Measurements from ENCODE around the gene ECT2L.

ECT2L gene

DNA sequence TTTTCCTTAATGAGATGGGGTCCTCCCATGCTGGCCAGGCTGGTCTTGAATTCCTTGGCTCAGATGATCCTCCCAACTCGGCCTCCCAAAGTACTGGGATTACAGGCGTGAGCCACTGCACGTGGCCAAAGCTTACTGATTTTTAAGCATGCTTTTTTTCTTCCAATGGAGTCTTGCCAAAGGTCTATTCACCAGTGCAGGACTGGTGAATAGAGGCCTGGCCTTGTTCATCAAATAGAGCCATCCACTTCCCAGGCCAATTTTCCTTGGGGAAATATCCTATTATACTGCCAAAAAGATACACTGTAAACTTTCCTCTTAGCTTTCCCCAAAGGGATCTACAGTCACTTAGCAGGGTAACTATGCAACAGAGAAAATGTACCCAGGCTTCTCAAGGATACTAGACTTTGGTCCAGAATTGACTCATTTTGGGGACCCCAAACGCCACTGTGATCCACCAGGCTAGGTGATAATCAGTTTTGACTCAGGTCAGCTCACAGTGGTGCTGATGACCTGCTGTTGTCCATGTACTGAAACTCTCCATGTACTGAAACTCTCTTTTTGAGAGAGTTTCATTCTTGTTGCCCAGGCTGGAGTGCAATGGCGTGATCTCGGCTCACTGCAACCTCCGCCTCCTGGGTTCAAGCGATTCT, 100.3 kb downstream of the ECT2L start:
- H3K4me1 ChIP-seq (ENCODE audit: control insufficient read depth, insufficient read depth, low read length): no peaks in the 10 kb centered on the region
- H3K36me3 ChIP-seq (ENCODE audit: control insufficient read depth in 2 of 2, insufficient read depth in 2 of 2, low read length in 2 of 2): peaks cover 6 to 7% of the 10 kb centered on the region in 2 donors
- no peaks in the 10 kb centered on the region for H3K27me3 ChIP-seq (ENCODE audit: control insufficient read depth in 1 of 2, insufficient read depth in 2 of 2, low read length in 2 of 2)
- H3K4me3 ChIP-seq (ENCODE audit: low read length in 2 of 2): no peak overlapping the region
- no peak overlapping the region for H3K27ac ChIP-seq (ENCODE audit: low read length)
- no peaks in the 10 kb centered on the region for H3K9me3 ChIP-seq (ENCODE audit: control insufficient read depth in 2 of 2, low read length in 2 of 2)
- H3K9ac ChIP-seq (ENCODE audit: low read length in 2 of 2): no peak overlapping the region

GRCh38 chr6:138897031-138897430, 101.1 kb downstream of the ECT2L start:
- H3K36me3 ChIP-seq (ENCODE audit: control insufficient read depth in 2 of 2, insufficient read depth in 2 of 2, low read length in 2 of 2): peaks cover 7 to 10% of the 10 kb centered on the region in 2 donors
- H3K27ac ChIP-seq (ENCODE audit: low read length): no peak overlapping the region
- no peaks in the 10 kb centered on the region for H3K27me3 ChIP-seq (ENCODE audit: control insufficient read depth in 1 of 2, insufficient read depth in 2 of 2, low read length in 2 of 2)
- H3K9me3 ChIP-seq (ENCODE audit: control insufficient read depth in 2 of 2, low read length in 2 of 2): no peaks in the 10 kb centered on the region
- no peak overlapping the region for H3K4me3 ChIP-seq (ENCODE audit: low read length in 2 of 2)
- H3K4me1 ChIP-seq (ENCODE audit: control insufficient read depth, insufficient read depth, low read length): no peaks in the 10 kb centered on the region
- no peak overlapping the region for H3K9ac ChIP-seq (ENCODE audit: low read length in 2 of 2)

DNA sequence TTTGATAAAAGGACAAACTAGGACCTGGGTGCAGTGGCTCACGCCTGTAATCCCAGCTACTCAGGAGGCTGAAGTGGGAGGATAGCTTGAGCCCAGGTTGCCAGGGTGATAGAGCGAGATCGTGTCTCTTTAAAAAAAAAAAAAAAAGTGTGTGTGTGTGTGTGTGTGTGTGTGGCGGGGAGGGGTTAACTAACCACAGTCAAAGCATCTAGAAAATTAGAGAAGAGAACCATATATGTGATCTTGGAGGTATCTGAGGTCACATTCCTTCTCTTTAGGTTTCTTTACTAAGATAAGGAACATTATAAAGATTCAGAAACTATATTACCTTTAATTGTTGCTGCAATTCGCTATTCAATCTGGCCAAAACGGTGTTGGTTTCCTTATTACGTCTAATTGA, 111.3 kb downstream of the ECT2L start:
- Histone ChIP-seq H3K9ac (ENCODE audit: low read length in 2 of 2) (no peak overlapping the region), H3K9me3 (ENCODE audit: control insufficient read depth in 2 of 2, low read length in 2 of 2) (no peaks in the 10 kb centered on the region), H3K4me3 (ENCODE audit: low read length in 2 of 2) (no peak overlapping the region), H3K27ac (ENCODE audit: low read length) (no peak overlapping the region), H3K27me3 (ENCODE audit: control insufficient read depth in 1 of 2, insufficient read depth in 2 of 2, low read length in 2 of 2) (no peaks in the 10 kb centered on the region), H3K36me3 (ENCODE audit: control insufficient read depth in 2 of 2, insufficient read depth in 2 of 2, low read length in 2 of 2) (peaks cover 22 to 44% of the 10 kb centered on the region in 2 donors), H3K4me1 (ENCODE audit: control insufficient read depth, insufficient read depth, low read length) (no peaks in the 10 kb centered on the region)

DNA sequence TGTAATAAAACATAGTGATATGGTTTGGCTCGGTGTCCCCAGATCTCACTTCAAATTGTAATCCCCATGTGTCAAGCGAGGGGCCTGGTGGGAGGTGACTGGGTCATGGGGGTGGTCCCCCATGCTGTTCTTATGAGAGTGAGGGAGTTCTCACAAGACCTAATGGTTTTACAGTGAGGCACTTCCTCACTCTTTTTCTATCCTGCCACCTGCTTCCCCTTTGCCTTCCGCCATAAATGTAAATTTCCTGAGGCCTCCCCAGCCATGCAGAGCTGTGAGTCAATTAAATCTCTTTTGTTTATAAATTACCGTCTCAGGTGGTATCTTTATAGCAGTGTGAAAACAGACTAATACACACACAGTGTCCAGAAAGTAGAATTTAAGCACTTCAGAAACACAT, 113.6 kb downstream of the ECT2L start:
- Histone ChIP-seq H3K27ac (ENCODE audit: low read length) (no peak overlapping the region), H3K9ac (ENCODE audit: low read length in 2 of 2) (no peak overlapping the region), H3K4me1 (ENCODE audit: control insufficient read depth, insufficient read depth, low read length) (no peaks in the 10 kb centered on the region), H3K27me3 (ENCODE audit: control insufficient read depth in 1 of 2, insufficient read depth in 2 of 2, low read length in 2 of 2) (no peaks in the 10 kb centered on the region), H3K4me3 (ENCODE audit: low read length in 2 of 2) (no peak overlapping the region), H3K36me3 (ENCODE audit: control insufficient read depth in 2 of 2, insufficient read depth in 2 of 2, low read length in 2 of 2) (peaks cover 38 to 62% of the 10 kb centered on the region in 2 donors), H3K9me3 (ENCODE audit: control insufficient read depth in 2 of 2, low read length in 2 of 2) (no peaks in the 10 kb centered on the region)

GRCh38 chr6:138909975-138910374, 114.1 kb downstream of the ECT2L start:
- H3K27me3 ChIP-seq (ENCODE audit: control insufficient read depth in 1 of 2, insufficient read depth in 2 of 2, low read length in 2 of 2): no peaks in the 10 kb centered on the region
- H3K36me3 ChIP-seq (ENCODE audit: control insufficient read depth in 2 of 2, insufficient read depth in 2 of 2, low read length in 2 of 2): peaks cover 38 to 61% of the 10 kb centered on the region in 2 donors
- H3K4me3 ChIP-seq (ENCODE audit: low read length in 2 of 2): no peak overlapping the region

DNA sequence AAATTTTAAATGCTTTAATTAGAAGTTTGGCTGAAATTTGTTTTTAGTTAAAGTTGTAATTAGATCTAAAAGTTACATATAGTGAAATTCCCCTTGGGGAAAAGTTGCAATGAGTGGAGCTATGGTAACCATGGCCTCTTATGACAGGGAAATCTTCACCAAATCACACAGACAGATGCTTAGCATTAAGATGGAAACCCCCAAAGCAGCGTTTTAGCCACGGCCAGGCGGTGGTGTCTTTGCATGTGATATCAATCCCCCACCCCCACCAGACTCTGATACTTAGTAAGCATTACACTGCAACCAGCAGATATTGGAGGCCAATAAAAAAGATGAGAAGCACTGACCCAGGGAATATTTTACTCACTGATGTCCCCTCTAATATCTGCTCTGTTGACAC, 116.4 kb downstream of the ECT2L start:
- Histone ChIP-seq H3K4me1 (ENCODE audit: control insufficient read depth, insufficient read depth, low read length) (no peaks in the 10 kb centered on the region), H3K36me3 (ENCODE audit: control insufficient read depth in 2 of 2, insufficient read depth in 2 of 2, low read length in 2 of 2) (peaks cover 34 to 46% of the 10 kb centered on the region in 2 donors), H3K27me3 (ENCODE audit: control insufficient read depth in 1 of 2, insufficient read depth in 2 of 2, low read length in 2 of 2) (no peaks in the 10 kb centered on the region), H3K9ac (ENCODE audit: low read length in 2 of 2) (no peak overlapping the region), H3K27ac (ENCODE audit: low read length) (no peak overlapping the region), H3K9me3 (ENCODE audit: control insufficient read depth in 2 of 2, low read length in 2 of 2) (no peaks in the 10 kb centered on the region), H3K4me3 (ENCODE audit: low read length in 2 of 2) (no peak overlapping the region)

More at GRCh38 chr6:138909975-138910374, 114.1 kb downstream of the ECT2L start:
- no peak overlapping the region for H3K9ac ChIP-seq (ENCODE audit: low read length in 2 of 2)
- no peak overlapping the region for H3K27ac ChIP-seq (ENCODE audit: low read length)
- H3K4me1 ChIP-seq (ENCODE audit: control insufficient read depth, insufficient read depth, low read length): no peaks in the 10 kb centered on the region
- H3K9me3 ChIP-seq (ENCODE audit: control insufficient read depth in 2 of 2, low read length in 2 of 2): no peaks in the 10 kb centered on the region

DNA sequence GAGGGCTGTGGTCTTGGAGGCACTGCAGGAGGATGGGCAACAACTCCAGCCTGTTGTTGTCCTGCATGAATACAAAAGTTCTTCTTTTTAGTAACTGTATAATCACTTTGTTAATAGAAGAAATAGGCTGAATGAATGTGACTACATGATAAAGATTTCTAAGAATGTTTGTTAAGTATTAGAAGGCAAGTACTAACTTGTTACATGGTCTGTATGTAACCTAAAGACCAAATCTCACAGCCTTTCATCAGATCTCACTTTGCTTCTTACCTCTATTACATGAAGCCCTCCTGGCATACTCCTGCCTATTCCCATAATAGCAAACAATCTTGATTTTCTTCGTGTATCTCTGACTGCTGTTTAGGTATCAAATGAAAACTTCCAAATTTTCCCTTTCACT, 118.8 kb downstream of the ECT2L start:
- no peak overlapping the region for H3K9ac ChIP-seq (ENCODE audit: low read length in 2 of 2)
- no peaks in the 10 kb centered on the region for H3K4me1 ChIP-seq (ENCODE audit: control insufficient read depth, insufficient read depth, low read length)
- no peaks in the 10 kb centered on the region for H3K9me3 ChIP-seq (ENCODE audit: control insufficient read depth in 2 of 2, low read length in 2 of 2)
- H3K36me3 ChIP-seq (ENCODE audit: control insufficient read depth in 2 of 2, insufficient read depth in 2 of 2, low read length in 2 of 2): peaks cover 40 to 43% of the 10 kb centered on the region in 2 donors
- no peak overlapping the region for H3K4me3 ChIP-seq (ENCODE audit: low read length in 2 of 2)
- no peaks in the 10 kb centered on the region for H3K27me3 ChIP-seq (ENCODE audit: control insufficient read depth in 1 of 2, insufficient read depth in 2 of 2, low read length in 2 of 2)
- H3K27ac ChIP-seq (ENCODE audit: low read length): no peak overlapping the region

GRCh38 chr6:138920906-138921305, 125.0 kb downstream of the ECT2L start:
- Histone ChIP-seq H3K9ac (ENCODE audit: low read length in 2 of 2) (no peak overlapping the region), H3K4me3 (ENCODE audit: low read length in 2 of 2) (no peak overlapping the region), H3K9me3 (ENCODE audit: control insufficient read depth in 2 of 2, low read length in 2 of 2) (no peaks in the 10 kb centered on the region), H3K27ac (ENCODE audit: low read length) (no peak overlapping the region), H3K27me3 (ENCODE audit: control insufficient read depth in 1 of 2, insufficient read depth in 2 of 2, low read length in 2 of 2) (no peaks in the 10 kb centered on the region), H3K4me1 (ENCODE audit: control insufficient read depth, insufficient read depth, low read length) (no peaks in the 10 kb centered on the region), H3K36me3 (ENCODE audit: control insufficient read depth in 2 of 2, insufficient read depth in 2 of 2, low read length in 2 of 2) (peaks cover 11 to 15% of the 10 kb centered on the region in 2 donors)

DNA sequence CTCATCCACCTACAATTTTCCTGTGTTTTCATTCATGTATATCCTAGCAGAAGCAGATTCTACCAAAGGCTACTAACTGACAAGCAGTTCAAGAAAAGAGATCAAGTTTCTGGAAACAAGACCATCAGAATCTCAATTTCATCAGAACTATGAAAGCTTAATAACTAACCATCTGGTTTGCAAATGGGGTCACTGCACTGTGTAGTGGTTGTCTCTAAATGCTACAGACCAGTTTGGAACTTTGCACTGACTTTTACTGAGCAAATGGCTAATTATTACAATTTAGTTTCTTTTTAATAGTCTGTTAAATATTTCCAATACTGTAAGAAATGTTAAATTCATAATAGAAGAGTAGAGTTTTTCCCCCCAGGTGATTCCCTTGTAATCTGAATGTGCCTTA, 127.7 kb downstream of the ECT2L start:
- no peaks in the 10 kb centered on the region for H3K4me1 ChIP-seq (ENCODE audit: control insufficient read depth, insufficient read depth, low read length)
- H3K9ac ChIP-seq (ENCODE audit: low read length in 2 of 2): no peak overlapping the region
- no peaks in the 10 kb centered on the region for H3K27me3 ChIP-seq (ENCODE audit: control insufficient read depth in 1 of 2, insufficient read depth in 2 of 2, low read length in 2 of 2)
- H3K4me3 ChIP-seq (ENCODE audit: low read length in 2 of 2): no peak overlapping the region
- H3K27ac ChIP-seq (ENCODE audit: low read length): no peak overlapping the region
- peaks cover 6 to 14% of the 10 kb centered on the region in 2 donors for H3K36me3 ChIP-seq (ENCODE audit: control insufficient read depth in 2 of 2, insufficient read depth in 2 of 2, low read length in 2 of 2)
- H3K9me3 ChIP-seq (ENCODE audit: control insufficient read depth in 2 of 2, low read length in 2 of 2): no peaks in the 10 kb centered on the region

- Histone ChIP-seq H3K27me3 (ENCODE audit: control insufficient read depth in 1 of 2, insufficient read depth in 2 of 2, low read length in 2 of 2) (no peaks in the 10 kb centered on the region), H3K4me1 (ENCODE audit: control insufficient read depth, insufficient read depth, low read length) (no peaks in the 10 kb centered on the region), H3K36me3 (ENCODE audit: control insufficient read depth in 2 of 2, insufficient read depth in 2 of 2, low read length in 2 of 2) (peaks cover 0 to 8% of the 10 kb centered on the region in 2 donors), H3K4me3 (ENCODE audit: low read length in 2 of 2) (no peak overlapping the region), H3K9me3 (ENCODE audit: control insufficient read depth in 2 of 2, low read length in 2 of 2) (no peaks in the 10 kb centered on the region), H3K27ac (ENCODE audit: low read length) (no peak overlapping the region), H3K9ac (ENCODE audit: low read length in 2 of 2) (no peak overlapping the region)
Observed at GRCh38 chr6:138925806-138926205, 129.9 kb downstream of the ECT2L start.

- Histone ChIP-seq H3K4me3 (ENCODE audit: low read length in 2 of 2) (no peak overlapping the region), H3K27me3 (ENCODE audit: control insufficient read depth in 1 of 2, insufficient read depth in 2 of 2, low read length in 2 of 2) (no peaks in the 10 kb centered on the region), H3K27ac (ENCODE audit: low read length) (no peak overlapping the region), H3K36me3 (ENCODE audit: control insufficient read depth in 2 of 2, insufficient read depth in 2 of 2, low read length in 2 of 2) (peaks cover 0 to 8% of the 10 kb centered on the region in 2 donors), H3K9me3 (ENCODE audit: control insufficient read depth in 2 of 2, low read length in 2 of 2) (no peaks in the 10 kb centered on the region), H3K9ac (ENCODE audit: low read length in 2 of 2) (no peak overlapping the region), H3K4me1 (ENCODE audit: control insufficient read depth, insufficient read depth, low read length) (no peaks in the 10 kb centered on the region)
Observed at GRCh38 chr6:138926579-138926978, 130.7 kb downstream of the ECT2L start.
